GM18870 (cell line): ENCODE measurements around the gene SLC3A2.

Experiments used
- ATAC-seq: cut with Tn5 transposase; IDR thresholded peaks from one replicate; pipeline ENCODE4 v1.9.1; 2021; ENCODE audit warnings: moderate library complexity; ENCODE audit not compliant: unreplicated experiment

The SLC3A2 gene

GRCh38 chr11:62880231-62880802, 379 bp upstream of the SLC3A2 start:
- ATAC-seq = peak; percentile 7

GRCh38 chr11:62881579-62882430, 1.1 kb downstream of the SLC3A2 start:
- ATAC-seq = peak; percentile 30

- ATAC-seq = no peak
These were observed 1.7 kb downstream of the SLC3A2 start for GRCh38 chr11:62882431-62882749.

- ATAC-seq = no peak
These were observed 2.2 kb downstream of the SLC3A2 start for GRCh38 chr11:62882788-62883501.

- ATAC-seq = no peak
These were observed 3.0 kb downstream of the SLC3A2 start for GRCh38 chr11:62883673-62884072.

GRCh38 chr11:62885137-62885750, 4.5 kb downstream of the SLC3A2 start:
- ATAC-seq = no peak

- ATAC-seq = no peak
These were observed 7.7 kb downstream of the SLC3A2 start for GRCh38 chr11:62888406-62888805.

- ATAC-seq = no peak
These were observed 8.4 kb downstream of the SLC3A2 start for GRCh38 chr11:62889126-62889483.

- ATAC-seq = no peak
These were observed 9.1 kb downstream of the SLC3A2 start for GRCh38 chr11:62889484-62890437.

GRCh38 chr11:62892077-62892922, 11.6 kb downstream of the SLC3A2 start:
- no peak for ATAC-seq

- ATAC-seq = no peak
These were observed 14.8 kb downstream of the SLC3A2 start for GRCh38 chr11:62895501-62895900.

- ATAC-seq = no peak
These were observed 15.4 kb downstream of the SLC3A2 start for GRCh38 chr11:62896049-62896448.

- ATAC-seq = no peak
These were observed 16.6 kb downstream of the SLC3A2 start for GRCh38 chr11:62897311-62897710.

- no peak for ATAC-seq
These were observed 17.3 kb downstream of the SLC3A2 start for GRCh38 chr11:62898027-62898426.

GRCh38 chr11:62902932-62903331, 22.2 kb downstream of the SLC3A2 start:
- no peak for ATAC-seq

GRCh38 chr11:62905296-62905695, 24.6 kb downstream of the SLC3A2 start:
- no peak for ATAC-seq

- no peak for ATAC-seq
These were observed 25.3 kb downstream of the SLC3A2 start for GRCh38 chr11:62905927-62906531.

GRCh38 chr11:62908468-62909072, 27.9 kb downstream of the SLC3A2 start:
- ATAC-seq = no peak
